Mesothelial cell of epicardium (in vitro differentiated cells): ENCODE measurements around the gene CTSL. TPM values are rescaled to one million over a fixed set of nuclear protein-coding genes. Genes with fewer than 3 reads are reported as not detected.
A peak's percentile ranks its signal among the peaks of the same experiment; 100 is the strongest.

Source experiments
- DNase-seq, 2 experiments: peaks; one replicate each; pipeline ENCODE4 v3.0.0; 2021; ENCODE audit warnings: low spot score in 2 of 2; ENCODE audit not compliant: unreplicated experiment in 2 of 2
- H3K27ac Mint-ChIP-seq: 2 replicates; pipeline ENCODE4 v1.8.0; 2021; ENCODE audit warnings: mixed read lengths
- H3K27me3 Mint-ChIP-seq: 2 replicates; pipeline ENCODE4 v1.8.0; 2021; ENCODE audit warnings: low read depth, mixed read lengths
- H3K36me3 Mint-ChIP-seq: 2 replicates; pipeline ENCODE4 v1.8.0; 2021; ENCODE audit warnings: mixed read lengths
- H3K4me1 Mint-ChIP-seq: 2 replicates; pipeline ENCODE4 v1.8.0; 2021; ENCODE audit warnings: mixed read lengths
- H3K4me3 Mint-ChIP-seq: 2 replicates; pipeline ENCODE4 v1.8.0; 2021; ENCODE audit warnings: mild to moderate bottlenecking, moderate library complexity, mixed read lengths
- H3K9me3 Mint-ChIP-seq: 2 replicates; pipeline ENCODE4 v1.8.0; 2021; ENCODE audit warnings: mixed read lengths
- CTCF ChIP-seq: fragments of 200-600 bp; sonication (generic); IDR thresholded peaks from one replicate; pipeline ENCODE4 v1.5.0; 2021; ENCODE audit warnings: antibody characterized with exemption; ENCODE audit not compliant: unreplicated experiment
- total RNA-seq: library from RNA; stranded (reverse); gene quantifications from 3 replicates; pipeline ENCODE4 v1.2.1, GENCODE V29; 2021

Gene CTSL
- 85.9 to 90.5 TPM (median 86.2 TPM) in 3 replicates for total RNA-seq

- peak; percentile 49 to 75 for DNase-seq
- peaks cover 33% of the 10 kb centered on the region for H3K4me1 Mint-ChIP-seq
- no peaks in the 10 kb centered on the region for H3K27me3 Mint-ChIP-seq
- H3K9me3 Mint-ChIP-seq: no peaks in the 10 kb centered on the region
- peaks cover 20% of the 10 kb centered on the region for H3K36me3 Mint-ChIP-seq
- no peak for TF ChIP-seq CTCF
- peak within 1 kb of the TSS; percentile 95 for H3K27ac Mint-ChIP-seq
- peak within 1 kb of the TSS; percentile 89 for H3K4me3 Mint-ChIP-seq
These were observed at the start of gene CTSL for GRCh38 chr9:87725900-87726709. TSS of gene CTSL (plus strand) at chr9:87726119. CDS start at chr9:87727604, 1,485 bp downstream.

DNA sequence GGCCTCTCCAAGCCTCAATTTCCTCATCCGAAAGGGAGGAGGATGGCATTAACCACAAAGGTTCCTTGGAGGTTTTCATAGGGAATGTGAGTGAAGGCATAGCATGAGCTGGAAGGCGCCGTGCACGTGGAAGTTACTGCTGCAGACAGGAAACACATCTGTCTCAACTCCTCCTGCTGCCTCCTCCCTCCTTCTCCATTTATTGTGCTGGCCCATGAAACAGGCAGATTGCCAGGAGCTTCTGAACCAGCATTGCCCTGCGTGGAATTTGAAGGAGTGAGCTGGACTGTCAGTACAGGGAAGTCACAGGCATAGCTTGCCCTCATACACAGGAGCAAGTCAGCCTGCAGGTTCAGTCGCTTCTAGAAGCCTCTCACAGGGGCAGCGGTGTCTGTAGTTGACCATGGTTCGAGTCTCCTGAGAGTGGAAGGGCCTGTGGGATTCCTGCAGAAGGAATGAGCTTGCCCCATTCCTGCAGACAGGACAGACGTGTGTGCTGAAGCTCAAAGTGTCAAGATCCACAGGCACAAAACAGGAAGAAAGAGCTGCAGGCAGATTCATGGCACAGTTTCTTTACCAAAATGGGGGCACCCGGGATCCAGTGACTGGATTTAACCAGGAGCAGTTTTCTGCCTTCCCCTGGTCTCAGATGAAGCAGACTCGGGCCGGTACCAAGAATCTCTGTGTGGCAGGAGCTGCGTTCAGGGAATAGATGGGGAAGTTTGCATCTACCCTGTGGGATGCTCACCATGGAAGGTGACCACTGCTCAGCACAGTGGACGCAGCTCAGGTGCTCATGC is 48.7 kb upstream of the CTSL start:
- Mint-ChIP-seq H3K4me1 (peaks cover 18% of the 10 kb centered on the region), H3K36me3 (peaks cover 44% of the 10 kb centered on the region), H3K4me3 (no peak overlapping the region), H3K27ac (peak overlapping the region; percentile 39), H3K9me3 (no peaks in the 10 kb centered on the region), H3K27me3 (no peaks in the 10 kb centered on the region)
- no peak for TF ChIP-seq CTCF
- DNase-seq: no peak

GRCh38 chr9:87677776-87678587 is 47.9 kb upstream of the CTSL start:
- Mint-ChIP-seq H3K27me3 (no peaks in the 10 kb centered on the region), H3K9me3 (no peaks in the 10 kb centered on the region), H3K27ac (no peak overlapping the region), H3K4me3 (no peak overlapping the region), H3K4me1 (peaks cover 18% of the 10 kb centered on the region), H3K36me3 (peaks cover 41% of the 10 kb centered on the region)
- no peak for TF ChIP-seq CTCF
- DNase-seq: no peak

- Mint-ChIP-seq H3K36me3 (peaks cover 37% of the 10 kb centered on the region), H3K4me3 (no peak overlapping the region), H3K27me3 (no peaks in the 10 kb centered on the region), H3K27ac (peak overlapping the region; percentile 27), H3K4me1 (peaks cover 18% of the 10 kb centered on the region), H3K9me3 (no peaks in the 10 kb centered on the region)
- DNase-seq: peak in 1 of 2 experiments; percentile 71
- TF ChIP-seq CTCF: peak; percentile 92
These were observed 47.1 kb upstream of the CTSL start for GRCh38 chr9:87678650-87679355.
